AG04450 (cell line): Measurements from ENCODE around the gene NVL. TPM values are rescaled to one million over a fixed set of nuclear protein-coding genes. Genes with fewer than 3 reads are reported as not detected.

Experiments used
- CTCF ChIA-PET: fragments of 300-600, 350-600 bp; formaldehyde crosslinking; extraction: SDS; loops from one replicate; lab custom pipeline; 2022; ENCODE audit warnings: antibody characterized with exemption, inconsistent platforms; lab: Charles Lee
- POLR2A ChIA-PET: fragments of 350-600 bp; formaldehyde crosslinking; extraction: SDS; loops from one replicate; lab custom pipeline; 2021; ENCODE audit warnings: antibody characterized with exemption, inconsistent platforms; lab: Yijun Ruan, JAX
- DNase-seq: peaks from one replicate; pipeline ENCODE4 v3.0.0-alpha.2; 2011; ENCODE audit warnings: low read depth, low spot score
- H3K27ac ChIP-seq: one replicate; pipeline ENCODE4 v1.5.1; 2012; ENCODE audit warnings: low read depth, low read length, control low read depth
- H3K27me3 ChIP-seq: one replicate; pipeline ENCODE4 v1.6.0; 2012; ENCODE audit warnings: low read length; ENCODE audit not compliant: control insufficient read depth, insufficient read depth
- H3K4me3 ChIP-seq: 2 replicates; pipeline ENCODE4 v1.5.1; 2011; ENCODE audit warnings: mild to moderate bottlenecking, low read depth, low read length, control low read depth
- H3K9me3 ChIP-seq: 2 replicates; pipeline ENCODE4 v1.5.1; 2012; ENCODE audit warnings: low read length; ENCODE audit not compliant: control insufficient read depth, insufficient read depth
- CTCF ChIP-seq: IDR thresholded peaks from 2 replicates; pipeline ENCODE4 v1.5.1; 2011; ENCODE audit warnings: low read depth, low read length, control low read depth, inconsistent platforms
- polyA plus RNA-seq: library from polyadenylated mRNA; depleted of rRNA; stranded (reverse); fragments of >200 nt; gene quantifications from 2 replicates; pipeline ENCODE4 v1.2.3, GENCODE V29; 2011

Gene NVL
- polyA plus RNA-seq, 1 experiment = 18.8 TPM

- no peak for TF ChIP-seq CTCF
- CTCF ChIA-PET = no interaction called here
- DNase-seq = no peak
These were observed 76.3 kb downstream of the NVL start for GRCh38 chr1:224253721-224254120.

DNA sequence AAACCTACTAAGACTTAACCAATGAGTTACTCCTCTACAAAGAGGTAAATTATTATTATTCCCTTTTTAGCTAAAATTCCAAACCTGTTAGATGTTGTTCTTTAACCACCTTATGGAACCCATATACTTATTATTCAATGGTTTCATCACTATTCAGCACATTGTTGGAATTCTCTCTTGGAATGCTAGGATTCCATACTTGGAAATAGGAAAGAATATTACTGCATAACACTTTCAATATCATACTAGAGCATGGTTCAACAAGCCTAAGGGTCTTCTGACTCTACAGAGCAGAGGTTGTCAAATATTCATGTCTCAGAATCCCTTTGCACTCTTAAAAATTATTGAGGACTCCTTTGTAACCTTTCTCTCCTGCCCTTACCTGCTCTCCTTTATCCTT, 77.5 kb downstream of the NVL start:
- CTCF ChIA-PET = interaction anchor here (1.2 kb wide), 1 partner anchor 12 kb away, joined by 4 read pairs; no protein-coding TSS in a partner anchor
- no peaks in the 10 kb centered on the region for H3K27me3 ChIP-seq

More at GRCh38 chr1:224253721-224254120, 76.3 kb downstream of the NVL start:
- POLR2A ChIA-PET = no interaction called here
- H3K27ac ChIP-seq = no peak overlapping the region
- no peak overlapping the region for H3K4me3 ChIP-seq
- no peaks in the 10 kb centered on the region for H3K27me3 ChIP-seq
- H3K9me3 ChIP-seq = no peaks in the 10 kb centered on the region

DNA sequence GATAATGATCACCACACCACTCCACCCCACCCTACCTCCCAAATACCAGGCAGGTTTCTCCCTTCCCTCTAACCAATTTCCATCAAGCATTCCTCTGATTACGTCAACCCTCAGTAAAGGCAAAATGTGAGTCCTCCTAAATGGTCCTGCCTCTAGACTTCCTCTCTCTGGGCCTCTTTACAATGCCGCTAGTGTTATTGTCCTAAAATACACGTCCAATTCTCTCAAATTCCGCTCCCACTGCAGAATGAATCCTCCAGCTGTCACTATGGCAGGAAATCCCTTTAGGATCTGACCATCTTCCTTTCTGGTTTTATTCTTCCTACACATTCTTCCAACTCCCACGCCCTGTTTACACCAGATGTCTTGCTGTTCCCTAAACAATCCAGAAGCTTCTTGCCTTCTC, 78.2 kb downstream of the NVL start:
- no peak for DNase-seq
- H3K27ac ChIP-seq = no peak overlapping the region
- no peaks in the 10 kb centered on the region for H3K27me3 ChIP-seq
- ChIA-PET CTCF (interaction anchor here (0.6 to 1.2 kb wide), 2 partner anchors 11 to 108 kb away, joined by 4 read pairs; no protein-coding TSS in a partner anchor), POLR2A (no interaction called here)
- H3K9me3 ChIP-seq = no peaks in the 10 kb centered on the region
- no peak overlapping the region for H3K4me3 ChIP-seq
- no peak for TF ChIP-seq CTCF

More for the DNA sequence above, 77.5 kb downstream of the NVL start:
- Histone ChIP-seq H3K4me3 (no peak overlapping the region), H3K27ac (no peak overlapping the region), H3K9me3 (no peaks in the 10 kb centered on the region)
- no peak for DNase-seq
- no peak for TF ChIP-seq CTCF
- POLR2A ChIA-PET = interaction anchor here (0.6 kb wide), 1 partner anchor 12 kb away, joined by 5 read pairs; no protein-coding TSS in a partner anchor

- Histone ChIP-seq H3K27ac (no peak overlapping the region), H3K4me3 (no peak overlapping the region), H3K27me3 (no peaks in the 10 kb centered on the region), H3K9me3 (no peaks in the 10 kb centered on the region)
- ChIA-PET CTCF (no interaction called here), POLR2A (interaction anchor here (0.6 to 1.5 kb wide), 4 partner anchors 16 to 62 kb away, joined by 3 to 4 read pairs (median 3); partner anchors contain the start of gene DEGS1)
- TF ChIP-seq CTCF = no peak
- DNase-seq = no peak
These were observed 84.8 kb downstream of the NVL start for GRCh38 chr1:224245188-224245587.

- H3K27ac ChIP-seq = no peak overlapping the region
- no peak for DNase-seq
- ChIA-PET POLR2A (no interaction called here), CTCF (no interaction called here)
- no peaks in the 10 kb centered on the region for H3K27me3 ChIP-seq
- H3K4me3 ChIP-seq = no peak overlapping the region
- no peaks in the 10 kb centered on the region for H3K9me3 ChIP-seq
- TF ChIP-seq CTCF = no peak
These were observed 91.2 kb downstream of the NVL start for GRCh38 chr1:224238756-224239155.
